Smooth muscle cell of the brain vasculature (primary cell): ENCODE results near the gene ILF3.
"Not testable (repeated sequence)": the region's sequence is repeated elsewhere in the genome, so short reads cannot be mapped to it uniquely, and the experiment has no call there.

Experiments
- DNase-seq: peaks from one replicate; pipeline ENCODE4 v3.0.0-alpha.2; 2012; ENCODE audit warnings: low read depth, low spot score

ILF3 gene

DNA sequence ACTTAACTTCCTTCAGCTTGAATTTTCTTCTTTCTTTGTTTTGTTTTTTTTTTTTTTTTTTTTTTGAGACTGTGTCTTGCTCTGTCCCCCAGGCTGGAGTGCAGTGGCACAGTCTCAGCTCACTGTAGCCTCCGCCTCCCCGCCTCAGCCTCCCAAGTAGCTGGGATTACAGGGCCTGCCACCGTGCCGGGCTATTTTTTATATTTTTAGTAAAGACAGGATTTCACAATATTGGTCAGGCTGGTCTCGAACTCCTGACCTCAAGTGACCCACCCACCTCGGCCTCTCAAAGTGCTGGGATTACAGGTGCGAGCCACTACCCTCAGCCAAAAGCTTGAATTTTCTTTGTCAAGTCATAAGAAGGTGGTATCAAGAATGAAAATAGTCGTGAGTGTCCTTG, 21.1 kb downstream of the ILF3 start:
- not testable (repeated sequence) for DNase-seq

DNA sequence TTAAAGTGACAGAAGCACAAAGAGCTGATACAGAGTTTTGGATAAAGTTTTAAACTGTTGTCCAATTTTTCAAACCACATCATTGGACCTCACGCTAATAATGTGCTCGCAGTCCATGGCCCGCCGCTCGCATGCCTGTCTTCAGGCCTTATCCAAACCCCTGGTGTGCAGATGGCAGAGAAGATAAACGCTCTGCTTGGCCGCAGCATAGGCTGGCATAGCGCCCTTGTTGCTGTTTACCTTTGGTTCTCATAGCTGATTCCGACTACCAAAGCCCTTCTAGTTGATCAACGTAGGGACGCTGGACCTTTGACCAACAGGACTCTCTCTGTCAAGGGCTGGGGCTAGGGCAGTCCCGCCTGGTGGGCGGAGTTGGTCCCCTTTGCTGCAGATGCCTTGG, 23.6 kb downstream of the ILF3 start:
- DNase-seq = no peak

DNA sequence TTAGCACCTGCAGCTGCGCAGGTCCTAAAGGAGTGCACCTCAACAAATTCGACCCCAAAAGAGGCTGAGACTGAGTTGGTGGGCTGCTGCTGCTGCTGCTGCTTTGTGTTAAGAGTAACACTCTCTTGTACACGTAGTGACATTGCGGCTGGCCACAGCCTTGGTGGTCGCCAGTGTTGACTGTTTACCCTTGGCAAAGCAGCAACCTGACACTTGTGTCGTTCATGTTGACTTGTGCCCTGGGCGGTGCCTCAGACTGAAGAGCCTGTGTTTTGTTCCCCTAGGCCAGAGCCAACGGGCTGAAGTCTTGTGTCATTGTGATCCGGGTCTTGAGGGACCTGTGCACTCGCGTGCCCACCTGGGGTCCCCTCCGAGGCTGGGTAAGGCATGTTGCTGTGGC, 24.7 kb downstream of the ILF3 start:
- no peak for DNase-seq

DNA sequence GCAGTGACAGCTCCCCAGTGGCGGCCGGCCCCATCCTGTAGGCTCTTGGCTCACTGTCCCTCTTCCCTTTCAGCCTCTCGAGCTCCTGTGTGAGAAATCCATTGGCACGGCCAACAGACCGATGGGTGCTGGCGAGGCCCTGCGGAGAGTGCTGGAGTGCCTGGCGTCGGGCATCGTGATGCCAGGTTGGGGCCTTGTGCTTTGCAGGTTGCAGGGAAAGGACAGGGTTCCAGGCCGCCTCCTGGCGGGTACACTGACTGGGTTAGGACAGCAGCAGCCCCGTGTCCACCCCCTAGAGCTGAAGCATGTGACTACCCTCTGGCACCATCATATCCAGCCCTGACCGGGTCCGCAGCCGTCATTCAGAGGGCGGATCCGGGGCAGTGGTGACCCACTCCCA, 25.6 kb downstream of the ILF3 start:
- no peak for DNase-seq

DNA sequence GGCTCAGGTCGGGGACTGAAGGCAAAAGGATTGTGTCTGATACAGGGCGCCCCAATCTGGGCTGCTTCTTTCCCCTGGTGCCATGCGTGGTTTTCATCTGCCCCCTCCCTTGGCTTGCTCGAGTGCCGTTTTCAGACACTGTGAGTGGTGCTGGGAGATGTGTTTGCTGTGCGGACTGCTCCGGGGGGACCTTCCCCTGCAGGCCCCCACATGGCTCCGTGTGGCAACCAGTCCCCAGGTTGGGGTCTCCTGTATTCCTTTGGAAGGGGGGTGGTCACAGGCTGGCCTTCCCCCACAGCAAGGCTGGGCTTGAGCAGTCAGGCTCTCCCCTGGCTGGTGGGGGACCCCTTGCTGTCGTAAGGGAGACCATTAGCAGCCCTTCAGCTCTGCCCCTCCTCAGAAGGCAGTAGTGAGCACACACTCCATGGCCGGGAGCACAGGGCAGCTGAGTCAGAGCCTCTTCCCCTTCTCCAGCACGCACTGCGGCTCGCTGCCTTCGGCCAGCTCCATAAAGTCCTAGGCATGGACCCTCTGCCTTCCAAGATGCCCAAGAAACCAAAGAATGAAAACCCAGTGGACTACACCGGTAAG, 26.5 kb downstream of the ILF3 start:
- no peak for DNase-seq

DNA sequence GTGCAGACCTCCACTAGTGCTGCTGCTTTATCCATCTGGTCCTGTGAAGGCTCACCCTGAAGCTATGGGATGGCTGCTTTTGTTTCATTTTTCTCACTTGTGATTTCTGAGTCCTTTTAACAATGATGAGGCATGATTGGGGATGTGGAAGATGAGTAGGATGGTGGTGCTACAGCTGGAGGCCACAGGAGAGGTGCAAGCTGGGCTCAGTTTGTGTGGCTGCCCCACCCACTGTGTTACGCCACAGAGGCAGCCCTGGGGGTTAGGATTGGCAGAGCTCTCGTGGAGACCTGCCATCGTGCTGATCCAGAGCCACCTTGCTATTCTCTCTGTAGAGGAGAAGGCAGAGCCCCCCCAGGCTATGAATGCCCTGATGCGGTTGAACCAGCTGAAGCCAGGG, 27.5 kb downstream of the ILF3 start:
- no peak for DNase-seq

DNA sequence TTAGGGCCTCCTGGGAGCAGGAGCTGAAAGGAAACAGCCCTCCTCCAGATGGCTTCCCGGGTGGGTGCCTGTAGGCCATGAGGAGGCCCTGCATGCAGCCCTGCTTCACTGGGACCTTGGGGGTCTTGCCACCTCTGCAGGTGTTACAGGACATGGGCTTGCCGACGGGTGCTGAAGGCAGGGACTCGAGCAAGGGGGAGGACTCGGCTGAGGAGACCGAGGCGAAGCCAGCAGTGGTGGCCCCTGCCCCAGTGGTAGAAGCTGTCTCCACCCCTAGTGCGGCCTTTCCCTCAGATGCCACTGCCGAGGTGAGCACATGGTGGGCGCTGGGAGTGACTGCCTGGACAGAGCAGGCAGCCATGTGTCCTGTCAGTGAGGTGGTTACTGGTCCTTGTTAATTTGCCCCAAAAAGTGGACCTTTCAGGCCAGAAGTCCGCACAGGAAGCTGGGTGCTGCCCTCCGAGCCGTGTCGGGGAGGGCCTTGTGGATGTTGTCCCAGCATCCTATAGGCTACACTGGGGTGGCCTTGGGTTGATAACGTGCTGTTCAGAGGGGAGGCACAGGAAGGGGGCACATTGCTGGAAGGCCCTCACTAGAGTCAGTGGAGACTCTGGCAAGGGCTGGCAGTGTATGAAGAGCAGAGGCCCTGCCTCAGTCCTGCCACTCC, 28.4 kb downstream of the ILF3 start:
- no peak for DNase-seq

DNA sequence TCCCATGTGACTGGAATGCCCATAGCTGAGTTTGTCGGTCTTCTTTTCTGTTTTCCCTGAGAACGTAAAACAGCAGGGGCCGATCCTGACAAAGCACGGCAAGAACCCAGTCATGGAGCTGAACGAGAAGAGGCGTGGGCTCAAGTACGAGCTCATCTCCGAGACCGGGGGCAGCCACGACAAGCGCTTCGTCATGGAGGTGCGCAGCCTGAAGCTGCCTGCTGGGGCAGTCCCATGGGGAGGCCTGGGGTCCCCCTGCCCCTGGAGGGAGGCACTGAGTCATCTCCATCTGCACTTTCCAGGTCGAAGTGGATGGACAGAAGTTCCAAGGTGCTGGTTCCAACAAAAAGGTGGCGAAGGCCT, 28.9 kb downstream of the ILF3 start:
- no peak for DNase-seq

DNA sequence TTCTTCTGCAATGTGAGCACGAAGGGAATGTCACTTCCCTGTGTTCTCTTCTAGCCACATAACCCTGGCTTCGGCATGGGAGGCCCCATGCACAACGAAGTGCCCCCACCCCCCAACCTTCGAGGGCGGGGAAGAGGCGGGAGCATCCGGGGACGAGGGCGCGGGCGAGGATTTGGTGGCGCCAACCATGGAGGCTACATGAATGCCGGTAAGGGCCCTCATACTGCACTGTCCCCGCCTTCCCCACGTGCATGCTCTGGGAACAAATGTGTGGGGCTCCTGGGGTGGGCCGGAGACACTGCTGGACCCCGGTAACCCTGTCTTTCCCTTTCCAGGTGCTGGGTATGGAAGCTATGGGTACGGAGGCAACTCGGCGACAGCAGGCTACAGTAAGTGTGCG, 29.4 kb downstream of the ILF3 start:
- DNase-seq = no peak

DNA sequence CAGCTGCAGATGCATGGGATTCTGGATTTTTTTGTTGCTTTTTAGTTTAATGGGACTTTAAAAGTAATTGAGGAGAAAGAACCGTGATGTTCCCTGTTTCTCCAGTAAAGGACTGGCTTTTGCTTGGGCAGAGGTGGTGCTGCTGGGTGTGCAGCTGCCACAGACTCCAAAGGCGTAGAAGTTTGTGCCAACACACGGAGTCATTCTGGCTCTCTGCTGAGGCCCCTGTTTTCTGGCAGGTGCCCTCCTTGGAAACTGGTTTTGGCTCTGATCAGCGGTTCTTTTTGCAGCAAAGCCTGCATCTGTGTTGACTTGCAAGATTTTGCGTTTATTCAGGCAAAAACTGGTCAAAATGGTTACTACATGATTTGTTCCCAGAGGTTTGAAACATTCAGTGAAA, 31.1 kb downstream of the ILF3 start:
- no peak for DNase-seq

DNA sequence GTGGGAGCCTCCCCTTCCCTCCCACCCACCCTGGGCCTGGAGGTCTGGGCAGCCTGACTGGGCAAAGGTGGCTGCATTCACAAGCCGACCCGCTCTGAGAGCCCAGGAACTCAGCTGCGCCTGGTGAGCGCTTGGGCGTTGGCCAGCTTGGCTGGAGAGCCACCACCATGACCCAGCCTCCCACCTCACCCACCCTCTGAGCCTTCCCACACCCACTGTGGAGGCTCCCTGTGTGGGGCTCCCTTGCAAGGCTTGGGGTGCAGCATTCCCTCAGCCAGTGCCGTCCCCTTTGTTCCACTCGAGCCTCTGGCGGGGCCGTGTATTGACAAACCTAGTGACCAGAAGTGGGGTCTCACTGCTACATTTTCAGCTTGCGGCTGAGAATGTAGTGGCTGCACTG, 32.0 kb downstream of the ILF3 start:
- no peak for DNase-seq

DNA sequence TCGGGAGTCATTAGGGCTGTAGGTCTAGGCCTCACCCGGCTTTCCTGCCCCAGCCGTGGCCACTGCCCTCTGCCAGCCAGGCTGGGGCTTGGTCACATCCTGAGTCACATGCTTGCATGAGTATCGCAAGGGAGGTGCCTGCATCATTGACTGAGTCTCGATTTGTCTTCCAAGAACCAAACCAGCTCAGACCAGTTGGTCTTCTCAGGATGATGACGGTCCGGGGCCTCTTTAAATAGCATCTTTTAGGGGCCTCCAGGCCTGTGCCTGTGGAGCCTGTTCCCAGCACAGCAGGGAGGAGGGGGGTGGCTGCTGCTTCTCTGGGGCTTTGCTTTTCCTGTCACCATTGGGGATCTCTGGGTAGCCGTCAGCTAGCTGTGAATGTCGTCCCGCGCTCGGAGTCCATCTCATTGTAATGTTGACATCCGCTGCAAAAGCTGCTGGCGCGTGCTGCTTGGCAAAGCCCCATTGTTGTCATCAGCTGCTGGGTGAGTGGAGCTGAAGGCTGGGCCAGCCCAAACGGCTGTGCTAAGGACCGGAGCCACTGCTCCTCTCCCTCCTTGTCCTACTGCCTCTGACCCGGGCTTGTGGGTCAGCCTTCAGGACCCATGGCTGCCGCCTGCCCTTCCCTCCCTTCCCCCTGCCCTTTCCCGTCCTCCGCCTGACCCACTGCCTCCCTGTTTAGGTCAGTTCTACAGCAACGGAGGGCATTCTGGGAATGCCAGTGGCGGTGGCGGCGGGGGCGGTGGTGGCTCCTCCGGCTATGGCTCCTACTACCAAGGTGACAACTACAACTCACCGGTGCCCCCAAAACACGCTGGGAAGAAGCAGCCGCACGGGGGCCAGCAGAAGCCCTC, 32.7 kb downstream of the ILF3 start:
- no peak for DNase-seq

DNA sequence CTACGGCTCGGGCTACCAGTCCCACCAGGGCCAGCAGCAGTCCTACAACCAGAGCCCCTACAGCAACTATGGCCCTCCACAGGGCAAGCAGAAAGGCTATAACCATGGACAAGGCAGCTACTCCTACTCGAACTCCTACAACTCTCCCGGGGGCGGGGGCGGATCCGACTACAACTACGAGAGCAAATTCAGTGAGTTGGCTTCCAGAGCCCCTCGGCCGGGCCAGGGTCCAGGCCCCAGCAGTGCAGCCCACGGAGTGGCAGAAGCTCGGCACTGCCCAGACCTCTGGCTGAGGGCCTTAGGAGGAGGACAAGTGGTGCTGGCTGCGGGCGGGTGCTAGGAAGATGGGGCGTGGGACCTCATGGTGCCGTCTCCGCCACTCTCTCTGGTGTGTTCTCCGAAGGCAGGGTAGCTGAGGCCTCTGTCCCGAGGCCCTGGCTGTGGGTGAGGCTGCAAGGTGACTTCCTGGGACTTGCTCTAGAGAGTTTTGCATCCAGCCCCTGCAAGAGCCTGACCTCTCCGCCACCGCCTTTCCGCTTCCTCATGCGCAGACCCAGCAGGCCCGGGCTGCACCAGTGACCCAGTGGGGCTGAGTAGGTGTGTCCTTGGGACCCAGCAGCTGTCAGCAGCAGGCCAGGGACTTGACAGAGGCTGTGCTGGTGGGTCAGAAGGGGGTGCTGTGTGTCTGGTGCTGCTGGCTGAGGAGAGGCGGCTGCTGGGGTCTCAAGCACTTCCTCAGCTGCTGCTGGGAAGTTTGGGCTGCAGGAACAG, 33.6 kb downstream of the ILF3 start:
- no peak for DNase-seq

DNA sequence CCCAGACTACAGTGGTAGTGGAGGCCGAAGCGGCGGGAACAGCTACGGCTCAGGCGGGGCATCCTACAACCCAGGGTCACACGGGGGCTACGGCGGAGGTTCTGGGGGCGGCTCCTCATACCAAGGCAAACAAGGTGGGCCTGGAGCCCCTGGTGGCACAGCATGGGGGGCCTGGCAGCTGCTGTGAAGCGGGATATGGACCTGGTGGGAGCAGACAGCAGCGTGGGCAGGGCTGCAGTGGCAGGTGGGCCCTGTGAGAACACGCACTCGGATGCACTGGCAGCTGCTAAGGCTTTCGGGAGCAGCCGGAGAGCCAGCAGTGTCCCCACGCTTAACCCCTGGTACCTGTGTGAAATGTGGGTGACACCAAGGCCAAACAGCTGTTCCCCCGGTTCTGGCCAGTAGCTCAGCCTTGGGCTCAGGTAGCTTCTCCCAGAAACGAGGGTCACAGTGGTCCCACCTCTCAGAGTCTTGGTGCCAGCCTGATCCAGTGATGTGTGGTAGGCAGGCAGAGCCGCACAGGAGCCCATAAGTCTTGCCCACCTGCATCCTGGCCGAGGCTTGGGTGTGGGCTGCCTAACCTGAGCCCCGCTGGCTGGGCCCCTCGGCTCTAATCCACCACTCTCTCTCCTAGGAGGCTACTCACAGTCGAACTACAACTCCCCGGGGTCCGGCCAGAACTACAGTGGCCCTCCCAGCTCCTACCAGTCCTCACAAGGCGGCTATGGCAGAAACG, 34.6 kb downstream of the ILF3 start:
- no peak for DNase-seq

DNA sequence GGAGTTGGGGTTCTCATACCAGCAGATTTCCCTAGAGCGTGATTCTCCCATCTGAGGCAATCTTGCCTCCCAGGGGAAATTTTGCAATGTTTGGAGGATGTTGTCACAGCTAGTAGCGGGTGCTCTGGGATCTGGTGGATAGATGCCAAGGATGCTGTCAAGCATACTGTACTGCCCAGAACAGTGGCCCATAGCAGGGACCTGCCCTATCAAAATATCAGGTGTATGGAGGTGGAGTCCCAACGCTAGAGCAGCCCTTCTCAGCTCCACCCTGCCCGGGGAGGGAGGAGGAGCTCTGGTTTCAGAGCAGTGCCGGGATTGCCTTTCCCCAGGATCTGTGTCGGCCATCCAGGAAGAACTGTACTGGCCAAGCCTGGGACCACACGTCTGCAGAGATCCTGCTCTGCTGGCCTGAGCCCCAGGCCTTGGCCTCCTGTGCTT, 36.2 kb downstream of the ILF3 start:
- DNase-seq = no peak

DNA sequence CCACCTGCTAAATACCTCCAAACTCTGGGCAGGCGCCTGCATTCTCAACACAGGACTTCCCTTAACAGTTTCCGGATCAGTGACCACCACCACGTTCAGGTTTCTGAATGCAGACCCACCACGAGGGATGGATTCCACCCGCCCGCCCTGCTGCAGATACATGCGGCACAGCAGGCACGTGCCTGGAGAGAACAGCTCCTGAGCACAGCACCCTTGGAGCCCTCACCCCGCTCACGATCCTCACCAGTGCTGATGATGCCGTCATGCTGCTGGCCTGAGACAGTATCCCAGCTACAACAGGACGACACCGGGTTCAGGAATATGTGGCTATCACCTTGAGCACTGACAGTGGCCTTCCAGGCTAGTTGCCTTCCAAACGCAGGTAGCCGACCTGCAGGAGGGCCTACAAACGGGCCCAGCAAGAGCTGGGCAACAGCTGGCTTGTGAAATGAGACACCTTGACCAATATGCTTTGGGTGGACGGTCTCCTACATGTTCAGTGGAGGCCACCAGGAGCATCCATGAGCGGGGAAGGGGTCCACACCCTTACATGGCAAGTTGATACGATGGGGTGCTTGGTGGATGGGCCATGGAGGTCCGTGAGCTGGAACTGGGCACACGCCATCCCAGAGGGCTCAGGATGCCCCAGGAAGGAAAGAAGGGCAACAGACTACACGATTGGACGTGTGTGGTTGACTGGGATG, 37.2 kb downstream of the ILF3 start:
- DNase-seq = no peak

DNA sequence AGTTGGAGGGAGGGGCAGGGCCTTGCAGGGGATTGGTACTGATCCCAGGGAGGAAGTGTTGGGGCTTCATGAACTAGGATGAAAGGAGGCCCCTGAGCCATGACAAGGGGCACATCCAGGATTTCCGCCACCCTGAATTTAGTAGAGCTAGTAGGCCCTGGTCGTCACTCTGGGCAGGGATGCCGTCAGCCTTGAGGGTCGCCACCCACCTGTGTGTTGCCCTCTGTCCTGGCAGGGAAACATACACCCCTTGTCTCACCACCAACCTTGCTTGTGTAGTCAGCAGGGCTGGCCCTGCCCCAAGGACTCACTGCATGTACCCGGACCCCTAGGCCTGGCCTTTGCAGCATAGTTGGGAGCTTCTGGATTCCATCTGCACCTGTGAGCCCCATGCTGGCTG, 37.7 kb downstream of the ILF3 start:
- DNase-seq = no peak

DNA sequence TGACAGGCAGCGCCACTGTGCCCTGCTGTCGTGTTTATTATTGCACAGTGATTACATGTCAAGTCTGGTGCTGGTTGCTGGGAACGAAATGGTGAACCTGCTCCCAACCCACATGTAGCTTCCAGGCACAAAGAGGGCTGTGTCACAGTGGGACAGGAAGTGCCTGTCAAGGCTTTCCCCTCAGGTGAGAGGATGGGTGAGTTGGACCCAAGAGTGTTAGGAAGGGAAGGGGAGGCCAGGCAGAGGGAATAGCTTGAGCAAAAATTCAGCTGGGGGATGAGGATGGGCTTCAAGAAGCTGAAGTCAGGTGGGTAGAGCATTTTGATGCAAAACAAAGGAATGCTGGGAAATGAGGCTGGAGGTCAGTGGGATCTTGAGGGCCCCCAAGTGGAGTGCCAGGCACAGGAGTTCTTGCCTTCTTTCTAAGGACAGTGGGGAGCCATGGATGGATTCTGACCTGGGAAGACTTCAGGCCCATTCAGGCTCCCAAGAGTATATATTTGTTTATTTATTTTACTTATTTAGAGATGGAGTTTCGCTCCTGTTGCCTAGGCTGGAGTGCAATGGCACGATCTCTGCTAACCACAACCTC, 38.6 kb downstream of the ILF3 start:
- DNase-seq = no peak

DNA sequence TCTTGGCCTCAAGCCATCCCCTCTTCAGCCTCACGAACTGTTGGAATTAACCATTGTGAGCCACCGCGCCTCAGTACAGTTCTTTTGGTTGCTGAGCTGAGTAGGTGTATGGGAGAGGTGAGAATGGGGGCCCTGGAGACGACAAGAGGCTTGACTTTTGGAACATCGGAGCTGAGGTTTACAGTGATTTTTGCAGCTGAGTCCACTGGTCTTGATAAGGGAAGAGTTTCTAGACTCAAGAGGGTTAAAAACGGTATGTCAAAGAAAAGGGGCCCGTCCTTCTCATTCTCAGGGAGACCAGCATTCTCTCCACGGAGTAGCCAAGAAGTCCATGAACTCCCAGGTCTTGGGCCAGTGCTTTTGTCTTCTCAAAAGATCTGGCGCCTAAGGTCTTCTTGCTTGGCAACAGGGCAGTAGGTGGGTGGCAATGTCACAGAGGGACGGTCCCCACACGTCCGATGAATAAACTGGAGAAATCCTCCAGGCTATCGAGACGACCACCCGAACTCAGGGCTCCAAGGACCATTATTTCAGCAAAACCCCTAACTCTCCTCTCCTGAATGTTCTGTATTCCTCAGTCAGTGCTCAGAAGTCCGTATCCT, 40.7 kb downstream of the ILF3 start:
- no peak for DNase-seq
